ENCODE data around the gene EFCAB6. TPM values are rescaled to one million over a fixed set of nuclear protein-coding genes. Genes with fewer than 3 reads are reported as not detected.

The EFCAB6 gene
- total RNA-seq, 1 donor from 2014 or later = 1.7 TPM

- intact Hi-C loops (cut with DNase I) = no loop called here
- ATAC-seq (ENCODE audit: poor library complexity) = no peak
- DNase-seq = no peak
Observed at GRCh38 chr22:43742154-43742950, 69.8 kb downstream of the EFCAB6 start.

GRCh38 chr22:43740587-43741270, 71.4 kb downstream of the EFCAB6 start:
- intact Hi-C loops (cut with DNase I) = no loop called here
- ATAC-seq (ENCODE audit: poor library complexity) = peak; percentile 79
- no peak for DNase-seq

GRCh38 chr22:43739851-43740379, 72.2 kb downstream of the EFCAB6 start:
- intact Hi-C loops (cut with DNase I) = no loop called here
- DNase-seq (no peak), ATAC-seq (ENCODE audit: poor library complexity) (peak; percentile 8)

GRCh38 chr22:43737150-43737828, 74.8 kb downstream of the EFCAB6 start:
- intact Hi-C loops (cut with DNase I) = no loop called here
- ATAC-seq (ENCODE audit: poor library complexity) = no peak
- no peak for DNase-seq

GRCh38 chr22:43736651-43737050, 75.5 kb downstream of the EFCAB6 start:
- DNase-seq (no peak), ATAC-seq (ENCODE audit: poor library complexity) (no peak)
- intact Hi-C loops (cut with DNase I) = no loop called here

- DNase-seq = no peak
- intact Hi-C loops (cut with DNase I) = no loop called here
- ATAC-seq (ENCODE audit: poor library complexity) = no peak
Observed at GRCh38 chr22:43734370-43735150, 77.5 kb downstream of the EFCAB6 start.

- ATAC-seq (ENCODE audit: poor library complexity) = no peak
- intact Hi-C loops (cut with DNase I) = no loop called here
- no peak for DNase-seq
Observed at GRCh38 chr22:43733138-43733537, 79.0 kb downstream of the EFCAB6 start.

DNA sequence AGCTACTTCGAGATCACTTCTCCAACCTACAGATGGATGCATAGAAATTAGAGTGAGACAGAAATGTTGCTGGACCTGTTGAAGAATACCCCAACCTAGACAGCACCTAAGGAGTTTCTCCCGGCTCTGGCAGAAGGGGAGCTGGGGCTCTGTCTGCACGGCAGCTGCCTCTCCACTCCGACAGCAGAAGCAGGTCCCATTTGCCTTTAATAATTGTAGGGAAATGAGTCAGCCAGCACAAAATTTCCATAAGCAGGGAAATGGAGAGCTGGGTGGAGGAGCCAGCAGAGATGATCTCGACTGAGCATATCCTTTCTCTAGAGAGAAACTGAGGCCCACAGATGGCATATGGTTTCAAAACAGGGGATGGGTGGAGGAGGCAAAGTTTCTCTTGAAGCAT, 80.1 kb downstream of the EFCAB6 start:
- no peak for DNase-seq
- ATAC-seq (ENCODE audit: poor library complexity) = no peak
- intact Hi-C loops (cut with DNase I) = no loop called here

GRCh38 chr22:43726964-43727543, 85.1 kb downstream of the EFCAB6 start:
- intact Hi-C loops (cut with DNase I) = no loop called here
- DNase-seq = no peak
- peak; percentile 53 for ATAC-seq (ENCODE audit: poor library complexity)

DNA sequence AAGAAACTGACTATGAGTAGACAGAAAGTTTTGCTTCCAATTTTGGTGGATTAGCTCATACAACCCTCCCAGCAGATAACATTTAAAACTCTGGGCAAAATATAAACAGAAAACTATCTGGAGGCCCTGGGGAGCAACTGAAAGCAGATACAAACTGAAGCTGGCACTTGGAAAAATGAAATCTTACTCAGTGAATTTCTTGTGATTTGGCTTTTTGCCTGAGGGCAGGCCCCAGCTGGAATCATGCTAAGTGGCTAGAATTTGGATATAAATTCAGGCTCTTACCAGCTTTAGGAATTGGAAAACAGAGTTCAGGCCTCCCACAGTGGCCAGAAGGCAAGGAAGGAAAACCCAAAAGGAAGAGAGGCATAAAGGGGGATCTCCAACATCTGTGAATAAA, 85.8 kb downstream of the EFCAB6 start:
- ATAC-seq (ENCODE audit: poor library complexity) = peak; percentile 90
- DNase-seq = no peak
- intact Hi-C loops (cut with DNase I) = no loop called here

- intact Hi-C loops (cut with DNase I) = no loop called here
- DNase-seq (no peak), ATAC-seq (ENCODE audit: poor library complexity) (no peak)
Observed at GRCh38 chr22:43723816-43724215, 88.3 kb downstream of the EFCAB6 start.

GRCh38 chr22:43722444-43722843, 89.7 kb downstream of the EFCAB6 start:
- intact Hi-C loops (cut with DNase I) = no loop called here
- DNase-seq = no peak
- no peak for ATAC-seq (ENCODE audit: poor library complexity)

- no peak for ATAC-seq (ENCODE audit: poor library complexity)
- intact Hi-C loops (cut with DNase I) = no loop called here
- DNase-seq = no peak
Observed at GRCh38 chr22:43720716-43721115, 91.4 kb downstream of the EFCAB6 start.

- ATAC-seq (ENCODE audit: poor library complexity) (no peak), DNase-seq (no peak)
- intact Hi-C loops (cut with DNase I) = no loop called here
Observed at GRCh38 chr22:43714104-43714503, 98.0 kb downstream of the EFCAB6 start.

- intact Hi-C loops (cut with DNase I) = no loop called here
- no peak for ATAC-seq (ENCODE audit: poor library complexity)
- no peak for DNase-seq
Observed at GRCh38 chr22:43711681-43712080, 100.4 kb downstream of the EFCAB6 start.

DNA sequence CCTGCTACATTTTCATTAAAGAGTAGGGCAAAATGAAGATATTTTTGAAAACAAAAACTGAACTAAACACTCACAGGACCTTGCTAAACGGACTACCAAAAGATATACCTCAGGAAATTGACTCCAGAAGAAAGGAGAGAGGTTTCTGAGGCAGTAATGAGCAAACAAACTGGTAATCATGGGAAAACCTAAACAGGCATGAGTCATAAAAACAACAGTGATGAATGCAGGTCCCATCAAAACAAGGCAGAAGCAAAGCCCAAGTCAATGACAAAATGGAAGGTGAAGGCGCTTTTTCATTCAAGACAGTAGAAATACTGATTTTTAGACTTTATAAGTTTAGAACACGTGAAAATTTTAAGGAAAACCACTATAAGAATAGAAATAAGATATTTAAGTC, 104.5 kb downstream of the EFCAB6 start:
- ATAC-seq (ENCODE audit: poor library complexity) (no peak), DNase-seq (no peak)
- intact Hi-C loops (cut with DNase I) = no loop called here

GRCh38 chr22:43706571-43707328, 105.4 kb downstream of the EFCAB6 start:
- ATAC-seq (ENCODE audit: poor library complexity) = no peak
- intact Hi-C loops (cut with DNase I) = no loop called here
- no peak for DNase-seq

DNA sequence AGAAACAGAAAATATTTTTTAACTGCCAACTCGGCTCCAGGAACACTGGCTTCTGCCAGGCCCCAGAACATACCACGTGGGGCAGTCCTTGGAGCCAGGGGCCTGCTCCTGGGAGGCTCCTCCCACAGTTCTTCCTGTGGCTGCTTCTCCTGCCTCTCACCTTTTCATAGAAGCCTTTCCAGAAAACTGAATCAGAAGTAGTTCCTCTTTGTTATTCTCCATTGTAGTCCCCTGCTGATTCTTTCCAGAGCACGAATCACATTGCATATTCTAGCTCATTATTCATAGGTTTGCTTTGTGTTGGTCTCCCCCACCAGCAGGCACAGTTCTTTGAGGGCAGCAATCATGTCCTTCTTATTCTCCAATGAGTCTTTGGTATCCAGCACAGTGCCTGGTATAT, 106.0 kb downstream of the EFCAB6 start:
- DNase-seq (no peak), ATAC-seq (ENCODE audit: poor library complexity) (no peak)
- intact Hi-C loops (cut with DNase I) = no loop called here
